CD4-positive, alpha-beta T cell treated with Interleukin-12 subunit alpha and Interleukin-12 subunit beta, for 1 hour (primary cell): ENCODE data around the gene SLC25A21.
"Not testable (repeated sequence)": the region's sequence is repeated elsewhere in the genome, so short reads cannot be mapped to it uniquely, and the experiment has no call there.

Experiments
- DNase-seq: peaks from one replicate; pipeline ENCODE4 v3.0.0-alpha.2; 2020

SLC25A21 gene

GRCh38 chr14:37185670-37186069 is 13.3 kb upstream of the SLC25A21 start:
- no peak for DNase-seq

GRCh38 chr14:37184520-37184919 is 12.1 kb upstream of the SLC25A21 start:
- not testable (repeated sequence) for DNase-seq

GRCh38 chr14:37181441-37181840 is 9.0 kb upstream of the SLC25A21 start:
- DNase-seq: no peak

GRCh38 chr14:37180886-37181285 is 8.5 kb upstream of the SLC25A21 start:
- DNase-seq: not testable (repeated sequence)

- DNase-seq: no peak
Observed at GRCh38 chr14:37179896-37180502, 7.6 kb upstream of the SLC25A21 start.

GRCh38 chr14:37172936-37173614 is 669 bp upstream of the SLC25A21 start:
- no peak for DNase-seq

GRCh38 chr14:37171678-37172023 is 755 bp downstream of the SLC25A21 start:
- DNase-seq: no peak

- no peak for DNase-seq
Observed at GRCh38 chr14:37170993-37171392, 1.4 kb downstream of the SLC25A21 start.

GRCh38 chr14:37170237-37170636 is 2.2 kb downstream of the SLC25A21 start:
- no peak for DNase-seq

GRCh38 chr14:37168721-37169120 is 3.7 kb downstream of the SLC25A21 start:
- no peak for DNase-seq

GRCh38 chr14:37167151-37168047 is 5.0 kb downstream of the SLC25A21 start:
- DNase-seq: no peak

GRCh38 chr14:37165794-37166193 is 6.6 kb downstream of the SLC25A21 start:
- no peak for DNase-seq

- not testable (repeated sequence) for DNase-seq
Observed at GRCh38 chr14:37162307-37162706, 10.1 kb downstream of the SLC25A21 start.

GRCh38 chr14:37157987-37158386 is 14.4 kb downstream of the SLC25A21 start:
- no peak for DNase-seq

GRCh38 chr14:37153483-37153882 is 18.9 kb downstream of the SLC25A21 start:
- DNase-seq: no peak

- DNase-seq: no peak
Observed at GRCh38 chr14:37153005-37153404, 19.4 kb downstream of the SLC25A21 start.

GRCh38 chr14:37150414-37150813 is 22.0 kb downstream of the SLC25A21 start:
- DNase-seq: no peak

- DNase-seq: no peak
Observed at GRCh38 chr14:37147310-37147880, 25.0 kb downstream of the SLC25A21 start.

GRCh38 chr14:37146438-37146837 is 26.0 kb downstream of the SLC25A21 start:
- DNase-seq: not testable (repeated sequence)

- DNase-seq: no peak
Observed at GRCh38 chr14:37145395-37145794, 27.0 kb downstream of the SLC25A21 start.

- no peak for DNase-seq
Observed at GRCh38 chr14:37144729-37145363, 27.6 kb downstream of the SLC25A21 start.

- DNase-seq: no peak
Observed at GRCh38 chr14:37143475-37143874, 28.9 kb downstream of the SLC25A21 start.

GRCh38 chr14:37142835-37143401 is 29.5 kb downstream of the SLC25A21 start:
- no peak for DNase-seq
